Measurements from ENCODE around the gene ADAMTS12. TPM values are rescaled to one million over a fixed set of nuclear protein-coding genes. Genes with fewer than 3 reads are reported as not detected.

The ADAMTS12 gene
- total RNA-seq, 1 experiment from 2014 or later, result 0.15 TPM

DNA sequence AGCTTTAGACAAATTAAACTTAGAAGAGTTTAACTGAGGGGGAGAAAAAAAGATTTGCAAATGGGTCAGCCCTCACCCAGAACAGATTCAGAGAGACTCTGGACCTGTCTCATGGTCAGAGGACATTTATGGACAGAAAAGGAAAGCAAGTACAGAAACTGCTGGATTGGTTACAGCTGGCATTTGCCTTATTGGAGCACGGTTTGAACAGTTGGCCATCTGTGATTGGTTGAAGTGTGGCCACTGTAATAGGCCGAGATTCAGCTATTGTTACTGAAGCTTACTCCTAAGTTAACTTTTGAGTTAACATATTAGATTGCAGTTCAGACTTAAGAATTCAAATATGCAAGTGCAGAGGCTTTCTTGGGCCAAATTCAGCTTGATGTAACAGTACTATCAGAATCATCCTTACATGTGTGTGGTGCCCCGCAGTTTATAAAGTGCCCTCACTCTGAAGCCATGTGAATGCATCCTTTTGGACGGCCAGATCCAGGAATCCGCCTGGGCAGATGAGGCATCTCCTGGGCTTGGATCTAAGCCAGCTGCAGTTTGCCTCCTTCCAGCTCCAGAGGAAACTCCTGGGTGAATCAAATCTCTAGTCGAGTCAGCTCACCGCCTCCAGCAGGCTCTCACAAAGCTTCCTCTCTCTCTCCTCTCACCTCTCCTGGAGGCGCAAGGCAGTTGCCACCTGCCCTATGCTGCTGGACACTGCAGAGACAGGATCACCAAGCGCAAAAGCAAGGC lies 165.2 kb downstream of the ADAMTS12 start:
- DNase-seq (ENCODE audit: low read depth, low spot score), result no peak
- Histone ChIP-seq H3K36me3 (ENCODE audit: control insufficient read depth, insufficient read depth, low read length) (no peaks in the 10 kb centered on the region), H3K27ac (ENCODE audit: low read length) (no peak overlapping the region), H3K9me3 (ENCODE audit: control insufficient read depth, insufficient read depth, low read depth, low read length) (no peaks in the 10 kb centered on the region), H3K4me1 (ENCODE audit: control insufficient read depth, insufficient read depth, low read length) (no peaks in the 10 kb centered on the region), H3K4me3 (ENCODE audit: low read depth in 2 of 2, low read length in 2 of 2) (no peak overlapping the region), H3K27me3 (ENCODE audit: control insufficient read depth, insufficient read depth, low read length) (no peaks in the 10 kb centered on the region)
- ATAC-seq, result no peak
- ChIA-PET POLR2A (no interaction called here), CTCF (no interaction called here)
- no TSS peak for BruUV-seq (replicated peaks)
- TF ChIP-seq SIN3A (IDR thresholded peaks at IDR 0.05; ENCODE audit: borderline replicate concordance, insufficient read depth, low read depth, low read length) (no peak), POLR2AphosphoS5 (IDR thresholded peaks at IDR 0.05; ENCODE audit: low read depth, low read length) (no peak), TCF7L2 (IDR thresholded peaks at IDR 0.05; ENCODE audit: low read depth, low read length) (no peak)
- TF ChIP-seq, protein P1, sequence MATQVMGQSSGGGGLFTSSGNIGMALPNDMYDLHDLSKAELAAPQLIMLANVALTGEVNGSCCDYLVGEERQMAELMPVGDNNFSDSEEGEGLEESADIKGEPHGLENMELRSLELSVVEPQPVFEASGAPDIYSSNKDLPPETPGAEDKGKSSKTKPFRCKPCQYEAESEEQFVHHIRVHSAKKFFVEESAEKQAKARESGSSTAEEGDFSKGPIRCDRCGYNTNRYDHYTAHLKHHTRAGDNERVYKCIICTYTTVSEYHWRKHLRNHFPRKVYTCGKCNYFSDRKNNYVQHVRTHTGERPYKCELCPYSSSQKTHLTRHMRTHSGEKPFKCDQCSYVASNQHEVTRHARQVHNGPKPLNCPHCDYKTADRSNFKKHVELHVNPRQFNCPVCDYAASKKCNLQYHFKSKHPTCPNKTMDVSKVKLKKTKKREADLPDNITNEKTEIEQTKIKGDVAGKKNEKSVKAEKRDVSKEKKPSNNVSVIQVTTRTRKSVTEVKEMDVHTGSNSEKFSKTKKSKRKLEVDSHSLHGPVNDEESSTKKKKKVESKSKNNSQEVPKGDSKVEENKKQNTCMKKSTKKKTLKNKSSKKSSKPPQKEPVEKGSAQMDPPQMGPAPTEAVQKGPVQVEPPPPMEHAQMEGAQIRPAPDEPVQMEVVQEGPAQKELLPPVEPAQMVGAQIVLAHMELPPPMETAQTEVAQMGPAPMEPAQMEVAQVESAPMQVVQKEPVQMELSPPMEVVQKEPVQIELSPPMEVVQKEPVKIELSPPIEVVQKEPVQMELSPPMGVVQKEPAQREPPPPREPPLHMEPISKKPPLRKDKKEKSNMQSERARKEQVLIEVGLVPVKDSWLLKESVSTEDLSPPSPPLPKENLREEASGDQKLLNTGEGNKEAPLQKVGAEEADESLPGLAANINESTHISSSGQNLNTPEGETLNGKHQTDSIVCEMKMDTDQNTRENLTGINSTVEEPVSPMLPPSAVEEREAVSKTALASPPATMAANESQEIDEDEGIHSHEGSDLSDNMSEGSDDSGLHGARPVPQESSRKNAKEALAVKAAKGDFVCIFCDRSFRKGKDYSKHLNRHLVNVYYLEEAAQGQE (IDR thresholded peaks at IDR 0.05; ENCODE audit: insufficient read depth in 1 of 2, low read depth in 2 of 2, low read length in 1 of 2), result no peak
- TF ChIP-seq, protein P2, sequence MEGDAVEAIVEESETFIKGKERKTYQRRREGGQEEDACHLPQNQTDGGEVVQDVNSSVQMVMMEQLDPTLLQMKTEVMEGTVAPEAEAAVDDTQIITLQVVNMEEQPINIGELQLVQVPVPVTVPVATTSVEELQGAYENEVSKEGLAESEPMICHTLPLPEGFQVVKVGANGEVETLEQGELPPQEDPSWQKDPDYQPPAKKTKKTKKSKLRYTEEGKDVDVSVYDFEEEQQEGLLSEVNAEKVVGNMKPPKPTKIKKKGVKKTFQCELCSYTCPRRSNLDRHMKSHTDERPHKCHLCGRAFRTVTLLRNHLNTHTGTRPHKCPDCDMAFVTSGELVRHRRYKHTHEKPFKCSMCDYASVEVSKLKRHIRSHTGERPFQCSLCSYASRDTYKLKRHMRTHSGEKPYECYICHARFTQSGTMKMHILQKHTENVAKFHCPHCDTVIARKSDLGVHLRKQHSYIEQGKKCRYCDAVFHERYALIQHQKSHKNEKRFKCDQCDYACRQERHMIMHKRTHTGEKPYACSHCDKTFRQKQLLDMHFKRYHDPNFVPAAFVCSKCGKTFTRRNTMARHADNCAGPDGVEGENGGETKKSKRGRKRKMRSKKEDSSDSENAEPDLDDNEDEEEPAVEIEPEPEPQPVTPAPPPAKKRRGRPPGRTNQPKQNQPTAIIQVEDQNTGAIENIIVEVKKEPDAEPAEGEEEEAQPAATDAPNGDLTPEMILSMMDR (IDR thresholded peaks at IDR 0.05), result no peak
- in situ Hi-C loops (cut with HindIII; ENCODE audit: low pct_unique_long_range_greater_than_20kb, low sequenced_read_pairs) (no loop called here), intact Hi-C loops (cut with micrococcal nuclease; ENCODE audit: unreplicated experiment) (no loop called here)

DNA sequence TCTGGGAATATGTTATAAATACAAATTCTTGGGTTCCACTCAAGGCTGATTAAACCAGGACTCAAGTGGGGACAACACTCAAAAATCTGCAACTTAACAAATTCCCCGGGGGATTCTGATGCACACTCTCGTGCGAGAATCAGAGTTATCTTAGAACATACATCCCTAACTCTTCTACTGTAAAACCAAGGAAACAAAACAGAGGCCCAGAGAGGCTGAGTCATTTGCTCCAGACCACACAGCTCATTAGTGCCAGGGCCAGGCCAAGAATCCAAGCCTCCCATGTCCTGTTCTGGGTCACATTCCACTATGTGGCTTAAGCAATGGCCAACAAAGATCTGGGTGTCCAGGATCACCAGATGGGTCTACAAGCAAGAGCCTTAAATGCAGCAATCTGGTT lies 166.0 kb downstream of the ADAMTS12 start:
- Histone ChIP-seq H3K27ac (ENCODE audit: low read length) (no peak overlapping the region), H3K4me3 (ENCODE audit: low read depth in 2 of 2, low read length in 2 of 2) (no peak overlapping the region), H3K27me3 (ENCODE audit: control insufficient read depth, insufficient read depth, low read length) (no peaks in the 10 kb centered on the region), H3K9me3 (ENCODE audit: control insufficient read depth, insufficient read depth, low read depth, low read length) (no peaks in the 10 kb centered on the region), H3K36me3 (ENCODE audit: control insufficient read depth, insufficient read depth, low read length) (no peaks in the 10 kb centered on the region), H3K4me1 (ENCODE audit: control insufficient read depth, insufficient read depth, low read length) (no peaks in the 10 kb centered on the region)
- intact Hi-C loops (cut with micrococcal nuclease; ENCODE audit: unreplicated experiment), result no loop called here
- ATAC-seq, result no peak
- no peak for TF ChIP-seq TCF7L2 (IDR thresholded peaks at IDR 0.05; ENCODE audit: low read depth, low read length)
- POLR2A ChIA-PET, result no interaction called here
- BruUV-seq (replicated peaks), result no TSS peak
- in situ Hi-C loops (cut with HindIII; ENCODE audit: low pct_unique_long_range_greater_than_20kb, low sequenced_read_pairs), result no loop called here
- DNase-seq (ENCODE audit: low read depth, low spot score), result no peak
- CTCF ChIA-PET, result no interaction called here

DNA sequence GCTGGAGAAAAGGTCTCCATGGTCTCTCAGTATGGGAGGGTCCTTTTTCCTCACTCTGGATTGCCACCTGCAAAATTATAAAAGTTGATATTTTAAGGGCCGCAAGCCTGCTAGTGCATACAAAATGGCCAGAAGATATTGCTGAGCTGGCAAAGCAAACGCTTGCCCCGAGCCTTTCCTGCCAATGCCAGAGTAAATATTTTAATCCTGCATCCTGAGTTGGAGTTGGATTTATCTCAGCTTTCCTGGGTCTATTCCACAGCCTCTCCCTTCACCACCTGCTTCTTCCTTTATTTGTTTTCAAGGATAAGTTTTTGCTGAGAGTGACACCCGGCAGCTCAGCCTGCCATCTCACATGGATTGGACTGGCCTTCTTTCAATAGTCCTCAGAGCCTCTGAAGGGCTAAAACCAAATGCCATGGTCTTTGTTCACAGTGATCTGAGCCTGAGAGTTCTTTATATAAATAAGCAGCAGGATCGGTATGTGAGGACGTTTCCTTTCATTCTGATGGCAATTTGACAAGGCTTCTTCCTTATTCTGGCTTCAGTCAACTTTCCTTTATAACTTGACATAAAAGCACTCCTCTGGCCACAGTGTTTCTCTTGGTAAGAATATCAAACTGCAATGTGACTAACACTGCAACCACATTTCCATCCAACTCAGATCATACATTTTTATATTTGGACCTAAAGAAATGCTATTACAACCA lies 170.1 kb downstream of the ADAMTS12 start:
- ATAC-seq, result no peak
- Histone ChIP-seq H3K4me1 (ENCODE audit: control insufficient read depth, insufficient read depth, low read length) (no peaks in the 10 kb centered on the region), H3K9me3 (ENCODE audit: control insufficient read depth, insufficient read depth, low read depth, low read length) (no peaks in the 10 kb centered on the region), H3K27me3 (ENCODE audit: control insufficient read depth, insufficient read depth, low read length) (no peaks in the 10 kb centered on the region; the same call in 1 of the 2 replicates), H3K4me3 (ENCODE audit: low read depth in 2 of 2, low read length in 2 of 2) (no peak overlapping the region), H3K36me3 (ENCODE audit: control insufficient read depth, insufficient read depth, low read length) (no peaks in the 10 kb centered on the region), H3K27ac (ENCODE audit: low read length) (no peak overlapping the region)
- ChIA-PET POLR2A (no interaction called here), CTCF (no interaction called here)
- in situ Hi-C loops (cut with HindIII; ENCODE audit: low pct_unique_long_range_greater_than_20kb, low sequenced_read_pairs) (no loop called here), intact Hi-C loops (cut with micrococcal nuclease; ENCODE audit: unreplicated experiment) (no loop called here)
- DNase-seq (ENCODE audit: low read depth, low spot score), result no peak
- no TSS peak for BruUV-seq (replicated peaks)
- no peak for TF ChIP-seq SIN3A (IDR thresholded peaks at IDR 0.05; ENCODE audit: borderline replicate concordance, insufficient read depth, low read depth, low read length)
- TF ChIP-seq, protein P1 (IDR thresholded peaks at IDR 0.05; ENCODE audit: insufficient read depth in 1 of 2, low read depth in 2 of 2, low read length in 1 of 2), result no peak
